ENCODE data around the gene RNF6.

The RNF6 gene

GRCh38 chr13:26225896-26226617 lies 3.9 kb upstream of the RNF6 start:
- no peak for DNase-seq (ENCODE audit: low read depth)

GRCh38 chr13:26222520-26223046 lies 469 bp upstream of the RNF6 start:
- no peak for DNase-seq (ENCODE audit: low read depth)

GRCh38 chr13:26221399-26221720 lies 754 bp downstream of the RNF6 start:
- DNase-seq (ENCODE audit: low read depth), result no peak

- no peak for DNase-seq (ENCODE audit: low read depth)
Measured at GRCh38 chr13:26220575-26220974, 1.5 kb downstream of the RNF6 start.

GRCh38 chr13:26219726-26220125 lies 2.4 kb downstream of the RNF6 start:
- DNase-seq (ENCODE audit: low read depth), result no peak

- DNase-seq (ENCODE audit: low read depth), result no peak
Measured at GRCh38 chr13:26216042-26216441, 6.1 kb downstream of the RNF6 start.

GRCh38 chr13:26213982-26214381 lies 8.1 kb downstream of the RNF6 start:
- no peak for DNase-seq (ENCODE audit: low read depth)

GRCh38 chr13:26213345-26213744 lies 8.8 kb downstream of the RNF6 start:
- DNase-seq (ENCODE audit: low read depth), result no peak

GRCh38 chr13:26208287-26208686 lies 13.8 kb downstream of the RNF6 start:
- DNase-seq (ENCODE audit: low read depth), result no peak

GRCh38 chr13:26202365-26202972 lies 19.6 kb downstream of the RNF6 start:
- DNase-seq (ENCODE audit: low read depth), result no peak

GRCh38 chr13:26200811-26201210 lies 21.3 kb downstream of the RNF6 start:
- DNase-seq (ENCODE audit: low read depth), result no peak

- DNase-seq (ENCODE audit: low read depth), result no peak
Measured at GRCh38 chr13:26198116-26198515, 24.0 kb downstream of the RNF6 start.

- DNase-seq (ENCODE audit: low read depth), result no peak
Measured at GRCh38 chr13:26197298-26197697, 24.8 kb downstream of the RNF6 start.

GRCh38 chr13:26186995-26187394 lies 35.1 kb downstream of the RNF6 start:
- DNase-seq (ENCODE audit: low read depth), result no peak

- DNase-seq (ENCODE audit: low read depth), result peak; percentile 86
Measured at GRCh38 chr13:26186118-26186870, 35.8 kb downstream of the RNF6 start.

- no peak for DNase-seq (ENCODE audit: low read depth)
Measured at GRCh38 chr13:26185720-26186117, 36.4 kb downstream of the RNF6 start.

GRCh38 chr13:26184791-26185250 lies 37.3 kb downstream of the RNF6 start:
- peak; percentile 39 for DNase-seq (ENCODE audit: low read depth)

GRCh38 chr13:26183416-26183815 lies 38.7 kb downstream of the RNF6 start:
- no peak for DNase-seq (ENCODE audit: low read depth)

GRCh38 chr13:26179344-26179743 lies 42.8 kb downstream of the RNF6 start:
- DNase-seq (ENCODE audit: low read depth), result no peak

- DNase-seq (ENCODE audit: low read depth), result no peak
Measured at GRCh38 chr13:26168835-26169234, 53.3 kb downstream of the RNF6 start.

- DNase-seq (ENCODE audit: low read depth), result no peak
Measured at GRCh38 chr13:26168237-26168814, 53.8 kb downstream of the RNF6 start.

- no peak for DNase-seq (ENCODE audit: low read depth)
Measured at GRCh38 chr13:26163812-26164211, 58.3 kb downstream of the RNF6 start.

Data from stimulated activated CD8-positive, alpha-beta memory T cell treated with anti-CD3 and anti-CD28 coated beads, Interleukin-12 subunit alpha, Interleukin-12 subunit beta, amount 100 ng/mL, for 4 hours (primary cell).